Amniotic epithelial cell (primary cell): ENCODE results near the gene SPARC.

ENCODE experiments used
- DNase-seq: peaks from one replicate; pipeline ENCODE4 v3.0.0-alpha.2; 2010; ENCODE audit warnings: low read depth

The SPARC gene

DNA sequence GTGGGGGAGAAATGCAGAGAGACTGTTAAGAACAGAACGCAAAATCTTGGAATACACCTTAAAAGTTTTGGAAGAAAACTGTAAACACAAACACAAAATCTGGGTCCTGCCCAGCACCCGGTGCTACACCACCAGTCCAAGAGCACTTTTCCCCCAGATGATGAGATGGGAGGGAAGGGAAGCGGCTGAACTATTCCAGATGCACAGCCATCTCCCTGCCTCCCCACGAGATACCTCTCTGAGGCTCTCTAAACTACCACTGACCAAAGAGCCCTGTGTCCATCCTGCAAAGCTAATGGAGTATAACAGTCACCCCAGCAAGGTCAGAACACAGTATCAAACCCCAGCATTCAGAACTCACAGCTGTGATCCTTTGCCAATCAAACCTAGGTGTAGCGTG lies 8.0 kb downstream of the SPARC start:
- DNase-seq, result no peak

DNA sequence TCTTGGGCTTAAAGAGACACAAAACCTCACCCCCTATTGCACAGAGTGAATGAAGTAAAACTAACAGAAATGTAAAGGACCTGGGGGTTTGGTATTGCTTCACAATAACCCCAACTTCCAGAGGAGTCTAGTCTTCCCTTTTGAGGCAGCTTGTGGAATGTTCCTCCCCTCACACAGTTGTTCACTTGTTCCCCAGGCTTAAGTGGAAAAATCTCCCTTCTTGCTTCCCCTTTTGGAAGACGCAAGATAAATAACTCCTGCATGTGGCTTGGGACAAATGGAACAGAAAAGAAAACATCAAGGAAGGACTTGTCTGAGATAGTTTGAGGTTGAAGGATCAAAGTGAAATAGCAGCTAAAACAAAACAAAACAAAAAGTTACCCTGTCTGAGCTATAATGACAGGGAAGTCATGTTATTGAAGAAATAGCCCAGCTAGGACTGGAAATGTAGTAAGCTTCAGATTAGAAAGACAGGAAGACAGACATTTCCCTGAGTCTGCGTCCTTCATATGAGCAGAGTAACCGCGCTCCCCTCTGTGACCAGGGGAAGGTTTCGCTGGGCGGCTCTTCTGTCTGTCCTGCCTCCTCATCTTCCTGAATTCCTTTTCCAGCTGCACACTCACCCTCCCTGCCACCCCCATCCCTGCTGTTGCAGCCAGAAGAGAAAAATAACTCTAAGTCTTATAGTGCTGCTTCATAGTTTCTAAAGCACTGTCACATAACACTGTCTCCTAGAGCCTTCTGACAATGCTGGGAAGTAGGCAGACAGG lies 8.8 kb downstream of the SPARC start:
- peak; percentile 66 for DNase-seq

DNA sequence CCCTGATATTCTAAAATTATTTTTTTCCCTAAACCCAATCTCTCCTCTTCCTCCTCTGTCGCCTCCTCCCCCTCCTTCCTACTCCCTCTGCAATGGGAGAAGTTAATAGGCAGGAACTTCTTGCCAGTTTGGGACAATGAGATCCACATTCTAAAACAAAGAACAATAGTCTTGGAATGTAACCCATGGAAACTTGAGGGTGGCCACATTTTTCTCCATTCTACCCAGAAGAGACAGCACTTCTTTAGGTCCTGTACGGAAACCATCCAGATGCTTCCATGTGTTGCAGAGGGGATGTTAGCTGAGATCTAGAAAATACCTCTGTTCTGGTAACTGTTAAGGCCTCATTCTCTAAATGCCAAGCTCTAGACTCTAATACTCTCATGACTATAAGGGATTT lies 10.0 kb downstream of the SPARC start:
- no peak for DNase-seq

DNA sequence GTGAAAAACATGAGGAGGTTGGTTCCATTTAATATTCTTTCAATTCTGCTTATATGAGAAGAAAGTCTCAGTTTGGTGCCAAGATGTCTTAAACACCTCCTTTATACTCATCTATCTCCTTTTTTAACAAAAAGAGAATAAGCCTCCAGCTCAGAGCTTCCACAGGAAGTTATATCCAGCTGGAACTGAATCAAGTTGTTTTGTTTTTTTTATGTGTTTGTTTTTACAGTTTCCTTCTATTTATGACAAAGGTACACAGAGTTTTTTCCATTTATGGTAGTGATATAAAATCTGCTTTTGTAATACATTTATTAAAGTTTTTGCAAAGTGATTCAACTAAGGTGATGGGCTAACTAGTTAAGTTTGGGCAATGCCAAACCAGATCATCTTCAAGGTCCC lies 10.4 kb downstream of the SPARC start:
- no peak for DNase-seq

DNA sequence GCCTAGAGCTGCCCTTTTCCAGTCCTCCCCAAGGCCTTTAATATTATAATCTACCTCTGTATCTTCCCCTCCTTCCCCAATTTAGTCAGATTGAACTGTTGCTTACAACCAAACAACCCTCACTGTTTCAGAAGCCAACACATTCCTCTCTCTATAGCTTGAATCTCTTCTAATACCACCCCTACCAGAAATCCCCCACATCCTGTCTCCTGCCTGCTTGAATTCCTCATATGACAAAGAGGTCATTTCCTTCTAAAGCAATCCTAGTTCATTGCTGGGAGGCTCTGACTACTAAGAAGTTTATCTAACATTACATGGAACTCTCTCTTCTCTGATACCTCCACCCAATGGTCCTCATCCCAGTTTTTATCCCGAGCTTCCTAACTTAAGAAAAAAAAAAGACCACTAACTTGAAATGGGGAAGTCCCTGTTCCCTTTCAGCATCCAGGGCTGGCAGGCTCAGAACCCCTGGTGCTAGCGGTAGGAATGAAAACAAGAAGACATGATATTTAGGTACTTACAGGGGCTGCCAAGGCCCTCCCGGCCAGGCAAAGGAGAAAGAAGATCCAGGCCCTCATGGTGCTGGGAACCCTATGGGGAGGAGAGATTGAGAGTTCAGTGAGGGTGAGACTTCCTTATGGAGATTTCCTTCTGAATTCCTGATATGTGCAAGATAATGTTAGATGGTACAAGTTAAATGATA lies 11.0 kb downstream of the SPARC start:
- DNase-seq, result peak; percentile 82

DNA sequence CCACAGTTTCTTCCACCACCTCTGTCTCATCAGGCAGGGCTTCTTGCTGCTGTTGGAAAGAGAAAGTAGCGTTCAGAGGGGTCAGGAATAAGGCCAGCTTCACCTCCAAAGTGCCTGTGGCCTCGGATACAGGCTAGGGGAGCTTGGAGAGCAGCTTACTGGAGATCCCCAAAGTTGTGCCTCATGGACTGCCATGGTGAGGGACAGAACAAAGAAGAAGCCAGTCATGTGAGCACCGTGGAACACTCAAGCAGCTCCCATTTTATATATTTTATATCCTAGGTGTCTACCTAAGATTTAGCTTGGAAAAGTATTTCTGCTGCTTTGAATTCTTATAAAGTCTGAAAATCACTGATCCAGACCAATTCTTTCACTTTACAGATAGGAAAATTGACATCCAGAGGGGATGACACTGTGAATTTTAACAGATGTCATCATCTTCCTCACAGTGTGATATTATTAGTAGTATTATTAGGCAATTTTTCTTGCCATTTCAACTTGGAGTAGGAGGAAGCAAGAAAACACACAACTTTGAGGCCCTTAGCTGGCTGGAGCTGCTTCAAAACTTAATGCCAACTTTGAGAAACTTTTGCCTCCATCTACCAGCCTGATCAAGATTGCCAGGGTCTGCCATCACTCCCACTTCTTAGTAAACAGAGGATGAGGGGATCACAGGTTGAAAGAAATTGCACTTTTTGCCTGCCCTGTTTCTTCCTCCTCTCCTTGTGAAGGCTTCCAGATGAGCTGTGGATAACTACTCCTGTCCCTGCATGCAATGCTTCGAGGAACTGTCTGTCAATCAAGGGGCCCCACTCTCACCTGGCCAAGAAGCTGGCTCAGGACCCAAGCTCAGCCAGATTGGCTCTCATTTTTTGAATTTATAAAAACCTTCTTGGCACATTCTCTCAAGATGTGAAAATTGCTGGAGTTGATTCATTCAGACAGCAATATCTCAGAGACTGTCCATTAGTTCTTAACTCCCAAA lies 11.8 kb downstream of the SPARC start:
- no peak for DNase-seq

DNA sequence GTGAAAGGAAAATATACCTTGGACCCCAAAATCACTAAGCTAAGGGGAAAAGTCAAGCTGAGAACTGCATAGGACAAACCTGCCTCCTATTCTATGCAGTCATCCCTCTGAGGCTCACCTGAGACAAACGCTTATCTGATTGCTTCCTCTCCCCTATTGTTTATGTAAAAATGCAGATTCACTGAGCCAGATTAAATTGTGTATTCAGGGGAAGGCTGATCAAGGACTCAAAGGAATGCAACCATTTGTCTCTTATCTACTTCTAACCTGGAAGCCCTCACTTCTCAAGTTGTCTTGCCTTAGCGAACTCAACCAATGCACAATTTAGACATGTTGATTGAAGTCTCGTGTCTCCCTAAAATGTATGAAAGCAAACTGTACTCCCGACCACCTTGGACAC lies 13.3 kb downstream of the SPARC start:
- DNase-seq, result no peak

DNA sequence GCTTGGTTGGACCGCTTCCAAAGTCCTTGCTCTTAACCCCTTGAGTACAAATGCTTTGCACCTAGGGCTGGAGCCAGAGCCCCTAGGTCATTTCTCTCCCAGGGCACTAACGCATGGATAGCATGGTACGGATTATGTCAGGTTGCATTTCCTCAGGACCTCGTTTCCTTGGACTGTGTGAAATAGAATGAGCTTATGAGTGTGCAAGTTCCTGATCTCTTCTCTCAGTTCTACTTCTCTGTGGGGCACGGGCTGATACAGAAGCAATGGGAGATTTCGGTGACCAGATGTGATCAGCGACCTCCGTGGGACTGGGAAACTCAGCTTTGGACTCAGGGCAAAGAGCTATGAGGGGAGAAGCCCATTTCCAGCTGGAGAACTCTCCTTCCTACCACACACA lies 14.2 kb downstream of the SPARC start:
- no peak for DNase-seq

DNA sequence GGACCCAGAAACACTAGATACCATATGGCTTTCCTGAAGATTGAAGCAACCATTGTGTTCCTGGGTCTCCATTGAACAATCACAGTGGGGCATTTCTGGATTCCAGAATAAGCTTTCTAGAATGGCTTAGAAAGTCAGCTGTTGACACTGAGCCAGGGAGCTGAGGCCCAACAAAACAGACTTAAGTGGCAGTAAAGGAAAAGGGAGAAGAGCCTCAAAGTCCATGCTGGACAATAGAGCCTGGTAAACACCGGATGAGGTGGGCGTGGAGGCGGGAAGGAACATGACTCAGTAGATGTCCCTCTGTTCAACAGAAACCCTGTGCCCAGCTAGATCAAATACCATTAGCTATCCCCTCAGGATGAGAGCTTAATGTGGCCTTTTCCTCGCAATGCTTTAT lies 14.8 kb downstream of the SPARC start:
- DNase-seq, result peak; percentile 75

DNA sequence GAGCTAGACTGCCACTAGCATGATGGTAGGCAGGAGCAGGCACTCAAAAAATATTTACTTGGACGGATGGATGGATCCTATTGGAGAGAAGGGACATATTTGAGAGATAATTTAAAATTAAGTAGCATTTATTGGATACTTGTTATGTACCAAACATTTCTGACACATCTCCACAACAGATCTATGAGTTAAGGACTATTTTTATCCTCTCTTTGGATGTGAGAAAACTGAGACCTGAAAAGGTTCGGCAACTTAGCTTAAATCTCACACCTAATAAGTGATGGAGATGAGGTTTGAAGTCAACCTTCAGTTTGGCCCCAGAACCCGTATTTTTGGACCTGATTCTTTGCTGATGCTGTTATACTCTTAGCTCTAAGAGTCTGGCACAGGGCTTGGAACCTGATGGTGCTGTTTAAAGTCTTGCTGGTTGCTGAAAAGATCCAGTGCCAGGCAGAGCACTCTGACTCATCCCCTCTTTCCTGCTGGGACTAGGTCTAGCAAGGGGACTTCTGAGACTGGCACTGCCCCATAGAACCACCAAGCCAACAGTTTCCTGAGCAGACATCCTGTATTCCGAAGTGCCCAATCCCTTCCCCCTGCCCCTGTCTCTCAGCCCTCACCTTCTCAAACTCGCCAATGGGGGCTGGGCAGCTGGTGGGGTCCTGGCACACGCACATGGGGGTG lies 15.6 kb downstream of the SPARC start:
- DNase-seq, result peak; percentile 84

DNA sequence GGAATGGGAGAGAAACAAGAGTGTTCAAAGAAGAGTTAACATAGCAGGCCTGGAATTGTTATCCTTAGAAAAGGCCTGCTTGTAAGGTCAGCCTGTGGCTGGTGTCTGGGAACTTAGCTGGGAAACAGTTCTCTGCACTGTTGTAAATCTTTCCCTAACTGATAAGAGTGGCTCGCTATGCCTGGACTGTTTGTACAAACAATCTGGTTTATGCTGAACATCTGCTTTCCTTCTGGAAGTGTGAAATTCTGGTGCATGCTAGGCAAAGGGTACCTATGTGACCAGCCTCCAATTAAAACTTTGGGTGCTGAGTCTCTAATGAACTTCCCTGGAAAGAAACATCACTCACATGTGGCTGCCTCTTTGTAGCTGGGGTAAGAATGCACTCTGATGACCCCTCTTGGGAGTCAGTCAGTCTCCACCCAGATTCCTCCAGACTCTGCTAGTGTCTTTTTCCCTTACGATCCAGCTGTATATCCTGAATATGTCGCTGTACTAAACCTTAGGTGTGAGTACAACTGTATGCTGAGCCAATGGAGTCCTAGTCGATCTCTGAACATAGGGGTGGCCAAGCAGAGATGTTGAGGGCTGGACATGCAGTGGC lies 16.5 kb downstream of the SPARC start:
- peak; percentile 97 for DNase-seq

DNA sequence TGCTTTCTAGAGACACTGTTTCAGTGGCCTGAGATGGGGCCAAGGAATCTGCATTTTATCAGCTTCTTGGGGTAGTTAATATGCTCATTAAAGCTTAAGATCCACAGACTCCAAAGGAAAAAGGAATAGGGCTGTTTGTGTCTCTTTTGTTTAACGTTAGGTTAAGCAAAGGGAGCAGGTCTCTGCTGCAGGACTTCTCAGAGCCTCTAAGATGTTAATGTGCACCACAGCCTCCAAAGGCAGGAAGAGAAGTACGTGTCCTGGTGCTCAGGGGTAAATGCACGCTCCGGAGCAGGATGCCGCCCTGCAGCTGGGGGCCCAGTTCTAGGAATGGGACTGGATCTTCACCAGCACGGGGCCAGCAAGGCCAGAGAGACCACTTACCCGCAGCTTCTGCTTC lies 19.6 kb downstream of the SPARC start:
- peak; percentile 6 for DNase-seq

DNA sequence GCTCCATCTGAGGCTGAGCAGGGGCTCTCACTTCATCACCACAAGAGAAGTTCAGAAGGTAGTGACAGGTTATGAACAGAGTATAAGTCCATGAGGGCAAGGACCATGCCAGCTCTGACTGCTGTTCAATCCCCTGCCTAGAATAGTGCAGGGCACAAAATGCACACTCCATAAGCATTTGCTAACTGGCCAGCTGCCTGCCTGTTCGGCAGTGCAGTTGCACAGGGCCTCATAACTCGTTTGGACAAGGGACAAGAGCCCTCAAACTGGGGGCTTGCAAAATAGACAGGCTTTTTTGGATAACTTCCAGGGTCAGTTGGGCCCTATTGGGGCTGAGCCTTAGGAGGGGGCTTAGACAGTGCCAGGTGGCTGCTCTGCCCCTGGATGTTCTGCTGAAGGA lies 21.1 kb downstream of the SPARC start:
- DNase-seq, result no peak

DNA sequence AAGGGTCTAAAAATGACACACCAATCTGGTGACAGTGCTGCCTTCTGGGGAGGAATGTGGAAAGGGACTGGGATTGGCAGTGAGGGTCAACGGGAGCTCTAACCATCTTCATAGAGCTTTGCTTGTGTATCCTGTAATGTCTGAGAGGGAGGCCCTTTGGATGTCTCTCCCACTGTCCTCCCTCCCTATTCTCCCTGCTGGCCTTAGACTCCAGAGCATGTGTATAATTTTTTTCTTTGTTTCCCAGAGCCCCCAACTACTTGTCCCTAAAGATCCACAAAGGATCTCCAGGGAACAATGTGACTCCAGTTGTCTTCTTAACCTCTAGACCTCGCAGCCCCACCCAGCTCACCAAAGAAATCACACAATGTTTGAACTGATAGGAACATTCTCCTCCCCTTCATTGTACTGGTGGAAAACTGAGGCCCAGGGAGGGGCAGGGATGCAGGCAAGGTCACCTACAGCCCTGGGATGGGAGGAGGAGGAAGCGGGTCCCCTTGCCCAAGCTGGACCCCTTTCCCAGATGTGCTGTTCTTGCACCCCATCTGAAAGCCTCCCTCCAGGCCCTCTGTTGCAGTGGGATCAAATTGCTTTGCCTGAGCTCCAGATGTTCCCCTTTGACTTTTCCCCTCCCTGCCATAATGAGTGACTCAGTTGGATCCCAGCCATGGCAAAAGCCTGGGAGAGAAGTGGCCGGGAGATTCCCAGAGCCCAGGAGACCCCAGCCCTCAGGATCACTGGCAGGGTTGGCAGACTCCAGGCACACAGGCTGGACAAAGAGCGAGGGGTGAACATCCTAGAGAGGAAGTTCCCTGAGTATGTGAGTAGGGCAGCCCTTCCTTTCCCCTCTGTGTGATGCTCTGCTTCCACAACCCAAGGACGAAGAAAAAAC lies 21.8 kb downstream of the SPARC start:
- DNase-seq, result peak; percentile 76

DNA sequence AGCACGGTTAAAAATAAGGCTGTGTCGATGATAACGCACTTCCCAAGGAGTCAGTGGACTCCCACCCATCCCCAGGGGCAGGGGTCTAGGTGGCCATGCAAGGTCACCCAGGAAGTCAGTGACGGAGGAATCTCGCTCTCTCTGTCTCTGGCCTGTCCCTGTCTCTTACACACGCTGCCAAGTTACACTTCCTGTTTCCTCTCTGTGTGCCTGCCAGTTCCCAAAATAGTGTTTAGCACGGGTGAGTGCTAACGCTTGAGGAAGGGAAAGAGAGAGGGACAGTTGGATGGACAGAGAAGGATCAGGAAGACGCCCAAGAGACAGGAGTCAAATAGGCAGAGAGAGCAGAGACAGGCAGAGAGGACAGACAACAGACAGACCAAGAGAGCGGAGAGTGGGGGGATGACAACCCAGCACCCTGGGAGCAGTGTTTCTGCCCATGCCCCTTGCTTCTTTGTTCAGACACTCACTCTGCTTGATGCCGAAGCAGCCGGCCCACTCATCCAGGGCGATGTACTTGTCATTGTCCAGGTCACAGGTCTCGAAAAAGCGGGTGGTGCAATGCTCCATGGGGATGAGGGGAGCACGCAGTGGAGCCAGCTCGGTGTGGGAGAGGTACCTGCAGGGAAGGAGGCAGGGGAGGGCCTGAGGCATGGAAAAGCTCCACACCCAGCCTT lies 23.0 kb downstream of the SPARC start:
- peak; percentile 7 for DNase-seq

DNA sequence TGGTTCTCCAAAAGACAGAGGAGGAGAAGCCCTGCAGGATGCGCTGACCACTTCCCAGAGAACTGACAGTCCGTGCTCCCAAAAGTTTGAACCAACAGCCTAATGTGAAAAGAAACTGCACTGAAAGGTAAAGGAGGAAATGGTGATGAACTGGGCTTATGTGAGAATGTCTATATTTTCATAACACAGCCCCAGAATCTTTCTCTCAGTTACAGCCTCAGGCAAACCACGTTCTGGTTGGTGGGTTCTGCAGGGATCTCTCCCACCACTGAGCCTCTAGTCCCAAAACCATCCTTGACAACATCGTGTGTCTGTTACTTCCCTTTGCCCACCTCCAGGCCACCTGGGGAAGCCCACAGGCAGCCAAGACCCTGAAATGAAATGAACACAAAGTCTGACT lies 23.9 kb downstream of the SPARC start:
- DNase-seq, result no peak

DNA sequence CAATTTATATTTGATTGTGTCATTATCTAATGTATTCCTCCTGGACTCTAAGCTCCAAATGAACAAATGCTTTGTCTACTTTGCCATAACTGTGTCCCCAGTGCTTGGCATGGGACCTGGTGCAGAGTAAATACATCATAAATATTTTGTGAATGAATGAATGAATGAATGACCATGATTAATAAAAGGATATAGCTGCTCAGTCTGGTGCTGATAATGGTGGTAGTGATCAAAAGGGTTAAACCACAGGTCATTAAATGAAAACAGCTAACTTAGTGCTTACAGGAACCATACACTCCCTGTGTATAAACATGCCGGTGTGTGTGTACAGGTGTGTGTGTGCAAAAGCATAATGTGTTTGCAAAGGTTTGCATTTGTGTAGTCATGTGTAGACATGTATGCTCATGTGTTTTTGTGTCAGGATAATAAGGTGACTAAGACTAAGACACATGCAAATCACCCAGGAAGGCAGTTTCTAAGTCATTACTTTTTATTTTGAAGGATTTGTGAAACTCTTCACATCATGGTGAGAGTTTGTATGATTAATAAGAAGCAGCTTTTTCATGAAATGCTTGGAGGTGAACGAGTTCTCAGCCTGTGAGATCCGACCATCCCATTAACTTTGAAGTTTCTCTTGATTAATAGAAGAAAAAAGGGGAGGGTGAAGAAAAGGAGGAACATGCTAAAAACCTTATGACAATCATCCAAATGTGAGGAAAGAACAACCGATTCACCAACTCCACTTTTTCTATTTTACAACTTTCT lies 24.6 kb downstream of the SPARC start:
- DNase-seq, result peak; percentile 36

DNA sequence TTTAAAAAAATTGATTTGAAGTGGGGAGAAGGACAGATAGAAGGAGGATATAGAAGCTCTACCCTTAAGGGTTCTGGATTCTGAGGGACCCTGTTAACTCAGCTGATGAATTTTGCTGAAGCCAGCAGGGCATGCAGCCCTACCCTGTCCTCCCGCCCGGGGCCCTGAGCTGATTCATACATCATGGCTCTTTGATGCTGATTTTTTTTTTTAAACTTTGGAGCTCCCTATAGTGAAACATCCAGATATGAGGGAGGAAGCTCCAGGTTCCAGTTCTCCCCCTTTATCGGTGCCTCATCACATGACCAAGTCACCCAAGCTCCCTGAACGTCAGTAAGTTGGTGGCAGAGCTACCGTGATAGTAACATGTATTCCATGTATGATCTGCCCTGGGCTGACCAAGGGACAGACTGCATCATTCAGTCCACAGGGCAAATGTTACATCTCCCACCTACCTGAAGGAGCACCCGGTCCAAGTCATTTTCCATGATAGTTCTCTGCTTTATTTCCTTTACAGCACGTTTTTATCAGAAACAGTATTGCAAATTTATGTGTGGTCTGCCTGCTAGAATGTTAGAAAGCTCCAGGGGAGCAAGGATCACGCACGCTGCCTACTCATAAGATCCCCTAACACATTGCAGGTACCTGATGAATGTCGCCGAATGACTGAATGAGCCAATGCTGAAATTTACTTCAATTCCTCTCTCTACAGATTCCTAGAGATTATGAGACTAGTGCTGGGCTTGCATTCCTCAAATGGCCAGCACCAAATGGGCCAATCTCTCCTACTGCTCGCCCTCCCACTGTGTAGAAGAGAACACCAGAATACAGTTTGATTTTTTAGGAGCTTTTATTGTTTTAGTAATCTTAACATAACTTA lies 25.9 kb downstream of the SPARC start:
- peak; percentile 67 for DNase-seq
